ENCODE measurements around the gene CA9.
"Not testable (repeated sequence)": the region's sequence is repeated elsewhere in the genome, so short reads cannot be mapped to it uniquely, and the experiment has no call there.

The CA9 gene

DNA sequence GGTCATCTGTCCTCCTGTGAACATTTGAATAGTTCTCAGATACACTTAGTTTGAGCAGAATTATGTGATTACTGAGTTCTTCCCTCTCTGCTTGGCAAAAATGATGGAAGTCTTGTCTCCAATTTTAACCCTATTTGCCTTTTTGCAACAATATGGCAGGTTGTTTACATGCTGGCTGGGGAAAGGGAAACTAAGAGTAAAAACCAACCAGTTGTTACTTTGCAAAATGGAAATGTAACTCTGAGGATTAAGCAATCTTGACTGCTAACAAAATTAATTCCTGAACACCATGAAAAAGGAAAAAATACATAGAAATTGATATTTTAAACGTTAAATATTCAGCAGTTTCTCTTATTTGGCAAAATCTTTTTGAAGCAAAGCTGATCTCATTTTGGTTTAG is 34.1 kb upstream of the CA9 start:
- no peak for DNase-seq (ENCODE audit: low read depth)
- H3K4me3 ChIP-seq (ENCODE audit: low read depth, low read length), result no peak overlapping the region
- no peak for TF ChIP-seq CTCF (IDR thresholded peaks at IDR 0.05; ENCODE audit: control insufficient read depth, extremely low read depth, insufficient read depth)

DNA sequence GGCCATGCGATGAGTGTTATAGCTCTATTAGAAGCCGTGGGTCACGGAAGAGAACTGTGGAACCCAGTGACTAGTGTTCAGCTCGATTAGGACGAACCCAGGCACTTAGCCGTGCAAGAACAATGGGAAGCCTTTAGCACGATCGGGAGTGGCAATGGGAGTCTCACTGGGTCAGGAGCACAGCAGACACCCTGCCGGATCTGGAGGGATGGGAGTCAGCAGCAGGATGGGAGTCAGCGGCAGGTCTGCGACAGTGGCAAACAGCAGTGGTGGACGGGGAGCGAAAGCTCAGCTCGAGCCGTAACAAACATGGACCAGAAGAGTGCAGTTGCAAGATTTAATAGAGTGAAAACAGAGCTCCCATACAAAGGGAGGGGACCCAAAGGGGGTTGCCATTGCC is 33.3 kb upstream of the CA9 start:
- not testable (repeated sequence) for H3K4me3 ChIP-seq (ENCODE audit: low read depth, low read length); DNase-seq (ENCODE audit: low read depth)

DNA sequence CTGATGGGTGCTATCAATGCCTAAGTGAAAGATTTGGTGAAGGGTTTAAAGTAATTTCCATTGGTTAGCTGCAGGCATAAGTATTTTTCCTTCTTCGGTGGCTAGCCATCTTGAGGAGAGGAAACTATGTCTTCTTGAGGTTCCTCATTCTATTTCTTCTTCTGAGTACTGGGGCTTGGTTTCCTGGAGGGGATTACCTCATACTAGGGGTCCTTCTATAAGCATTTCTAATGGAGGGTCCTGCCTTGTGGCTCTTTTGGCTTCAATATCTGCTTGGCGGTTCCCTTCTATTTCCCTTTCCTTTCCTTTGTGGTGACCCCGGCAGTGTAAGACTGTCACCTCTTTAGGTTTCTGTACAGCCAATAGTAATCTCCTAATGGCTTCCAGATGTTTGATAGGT is 32.2 kb upstream of the CA9 start:
- not testable (repeated sequence) for H3K4me3 ChIP-seq (ENCODE audit: low read depth, low read length); DNase-seq (ENCODE audit: low read depth)

- no peak for DNase-seq (ENCODE audit: low read depth)
- H3K4me3 ChIP-seq (ENCODE audit: low read depth, low read length), result no peak overlapping the region
- no peak for TF ChIP-seq CTCF (IDR thresholded peaks at IDR 0.05; ENCODE audit: control insufficient read depth, extremely low read depth, insufficient read depth)
Measured at GRCh38 chr9:35643046-35643445, 30.7 kb upstream of the CA9 start.

DNA sequence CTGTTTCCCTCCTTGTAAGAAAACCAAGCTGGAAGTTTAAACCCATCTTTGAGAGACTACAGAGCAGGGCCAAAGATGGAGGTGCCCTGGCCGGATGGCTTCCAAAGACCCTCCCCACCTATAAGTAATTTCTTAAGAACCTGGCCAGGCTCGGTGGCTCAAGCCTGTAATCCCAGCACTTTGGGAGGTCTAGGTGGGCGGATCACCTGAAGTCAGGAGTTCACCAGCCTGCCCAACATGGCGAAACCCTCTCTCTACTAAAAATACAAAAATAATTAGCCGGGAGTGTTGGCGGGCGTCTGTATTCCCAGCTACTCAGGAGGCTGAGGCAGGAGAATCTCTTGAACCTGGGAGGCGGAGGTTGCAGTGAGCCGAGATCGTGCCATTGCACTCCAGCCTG is 28.0 kb upstream of the CA9 start:
- not testable (repeated sequence) for H3K4me3 ChIP-seq (ENCODE audit: low read depth, low read length)

GRCh38 chr9:35646153-35646532 is 27.6 kb upstream of the CA9 start:
- DNase-seq (ENCODE audit: low read depth), result no peak
- H3K4me3 ChIP-seq (ENCODE audit: low read depth, low read length), result peak overlapping the region; percentile 56
- TF ChIP-seq CTCF (IDR thresholded peaks at IDR 0.05; ENCODE audit: control insufficient read depth, extremely low read depth, insufficient read depth), result no peak

More for the DNA sequence above, 28.0 kb upstream of the CA9 start:
- not testable (repeated sequence) for DNase-seq (ENCODE audit: low read depth)

DNA sequence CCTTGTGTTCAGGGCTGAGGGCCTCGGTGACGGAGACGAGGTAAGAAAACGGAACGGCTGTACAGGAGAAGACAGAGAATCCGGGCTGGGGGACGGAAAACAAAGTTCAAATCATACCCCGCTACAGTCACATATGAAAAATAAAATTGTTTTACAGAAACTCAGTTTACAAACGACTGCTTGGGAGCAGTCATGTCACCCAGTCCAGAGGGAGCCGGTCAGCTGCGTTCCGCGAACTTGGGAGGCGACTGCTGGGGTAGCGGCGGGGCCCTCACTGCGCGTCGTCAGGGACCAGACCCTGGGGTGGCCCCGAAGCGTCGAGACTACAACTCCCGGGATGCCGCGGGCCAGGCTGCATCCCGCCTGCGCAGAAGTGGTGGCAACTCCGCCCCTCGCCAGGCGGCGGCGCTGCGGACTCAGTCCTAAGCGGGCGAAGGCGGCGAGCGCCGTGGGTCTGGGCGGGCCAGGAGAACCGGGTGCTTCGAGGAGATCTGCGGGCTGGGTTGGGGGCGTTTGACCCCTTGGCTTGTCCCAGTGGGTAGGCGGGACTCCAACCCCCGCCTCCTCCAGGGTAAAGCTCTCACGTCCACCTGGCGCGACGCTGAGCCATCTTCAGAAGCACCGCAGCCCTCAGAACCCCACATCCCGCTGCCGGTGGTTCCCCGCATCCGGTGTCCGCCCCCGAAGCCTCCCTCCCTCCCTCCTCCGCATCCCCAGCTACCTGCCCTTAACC is 27.0 kb upstream of the CA9 start:
- DNase-seq (ENCODE audit: low read depth), result no peak
- peak overlapping the region; percentile 56 for H3K4me3 ChIP-seq (ENCODE audit: low read depth, low read length)
- peak; percentile 99 for TF ChIP-seq CTCF (IDR thresholded peaks at IDR 0.05; ENCODE audit: control insufficient read depth, extremely low read depth, insufficient read depth)

GRCh38 chr9:35649431-35650340 is 24.0 kb upstream of the CA9 start:
- no peak overlapping the region for H3K4me3 ChIP-seq (ENCODE audit: low read depth, low read length)
- DNase-seq (ENCODE audit: low read depth), result no peak
- TF ChIP-seq CTCF (IDR thresholded peaks at IDR 0.05; ENCODE audit: control insufficient read depth, extremely low read depth, insufficient read depth), result no peak

All from LNCaP clone FGC (cell line).